NCI-H2081 treated with DMSO at 0.1 percent for 48 hours (cell line): ENCODE measurements around the gene CORO2A.

Experiments used
- DNase-seq: peaks from one replicate; lab custom pipeline; 2025; lab: John Stamatoyannopoulos, UW

CORO2A gene

GRCh38 chr9:98192503-98193335 lies at the start of gene CORO2A:
Gene CORO2A, minus strand, starts transcription at chr9:98192637. Its CDS starts 34,977 bp downstream, at chr9:98157660.
- DNase-seq, result no peak

- no peak for DNase-seq
These were observed 49.2 kb upstream of the CORO2A start for GRCh38 chr9:98241357-98242300.

- DNase-seq, result no peak
These were observed 48.0 kb upstream of the CORO2A start for GRCh38 chr9:98240475-98240874.

GRCh38 chr9:98236901-98237487 lies 44.6 kb upstream of the CORO2A start:
- no peak for DNase-seq

- no peak for DNase-seq
These were observed 42.7 kb upstream of the CORO2A start for GRCh38 chr9:98235126-98235525.

GRCh38 chr9:98234245-98234825 lies 41.9 kb upstream of the CORO2A start:
- DNase-seq, result no peak

GRCh38 chr9:98232926-98233325 lies 40.5 kb upstream of the CORO2A start:
- no peak for DNase-seq

GRCh38 chr9:98231770-98232478 lies 39.5 kb upstream of the CORO2A start:
- DNase-seq, result no peak

- no peak for DNase-seq
These were observed 38.4 kb upstream of the CORO2A start for GRCh38 chr9:98230789-98231188.

GRCh38 chr9:98230304-98230703 lies 37.9 kb upstream of the CORO2A start:
- no peak for DNase-seq

- DNase-seq, result no peak
These were observed 37.2 kb upstream of the CORO2A start for GRCh38 chr9:98229620-98230019.

GRCh38 chr9:98229090-98229395 lies 36.6 kb upstream of the CORO2A start:
- no peak for DNase-seq

GRCh38 chr9:98228392-98229089 lies 36.1 kb upstream of the CORO2A start:
- no peak for DNase-seq

GRCh38 chr9:98227883-98228282 lies 35.4 kb upstream of the CORO2A start:
- DNase-seq, result no peak

- no peak for DNase-seq
These were observed 34.5 kb upstream of the CORO2A start for GRCh38 chr9:98226957-98227356.

- DNase-seq, result no peak
These were observed 34.1 kb upstream of the CORO2A start for GRCh38 chr9:98226516-98226915.

- no peak for DNase-seq
These were observed 32.6 kb upstream of the CORO2A start for GRCh38 chr9:98225015-98225442.

- no peak for DNase-seq
These were observed 30.7 kb upstream of the CORO2A start for GRCh38 chr9:98222885-98223691.

- no peak for DNase-seq
These were observed 28.5 kb upstream of the CORO2A start for GRCh38 chr9:98220911-98221310.

- no peak for DNase-seq
These were observed 27.4 kb upstream of the CORO2A start for GRCh38 chr9:98219794-98220370.
